ENCODE data around the gene ADGRA1.

DNA sequence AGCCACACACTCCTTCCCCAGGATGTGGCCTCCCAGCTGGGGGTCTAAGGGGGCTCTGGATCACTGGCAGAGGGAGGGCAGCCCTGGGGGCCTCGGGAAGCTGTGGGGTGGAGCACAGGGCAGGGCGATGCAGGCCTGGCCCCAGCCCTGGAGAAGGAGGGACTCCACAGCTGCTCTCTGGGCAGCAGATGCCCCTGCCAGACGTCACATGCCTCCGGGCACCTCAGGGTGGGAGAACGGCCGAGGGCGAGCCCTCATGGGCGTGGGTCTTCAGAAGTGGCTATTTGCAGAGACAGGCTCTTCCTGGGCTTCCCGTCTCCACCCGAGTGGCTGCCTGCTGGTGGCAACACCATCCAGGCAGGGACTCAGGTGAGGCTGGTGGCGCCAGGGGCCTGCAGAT lies 16.0 kb upstream of the ADGRA1 start:
- TF ChIP-seq, protein P1, sequence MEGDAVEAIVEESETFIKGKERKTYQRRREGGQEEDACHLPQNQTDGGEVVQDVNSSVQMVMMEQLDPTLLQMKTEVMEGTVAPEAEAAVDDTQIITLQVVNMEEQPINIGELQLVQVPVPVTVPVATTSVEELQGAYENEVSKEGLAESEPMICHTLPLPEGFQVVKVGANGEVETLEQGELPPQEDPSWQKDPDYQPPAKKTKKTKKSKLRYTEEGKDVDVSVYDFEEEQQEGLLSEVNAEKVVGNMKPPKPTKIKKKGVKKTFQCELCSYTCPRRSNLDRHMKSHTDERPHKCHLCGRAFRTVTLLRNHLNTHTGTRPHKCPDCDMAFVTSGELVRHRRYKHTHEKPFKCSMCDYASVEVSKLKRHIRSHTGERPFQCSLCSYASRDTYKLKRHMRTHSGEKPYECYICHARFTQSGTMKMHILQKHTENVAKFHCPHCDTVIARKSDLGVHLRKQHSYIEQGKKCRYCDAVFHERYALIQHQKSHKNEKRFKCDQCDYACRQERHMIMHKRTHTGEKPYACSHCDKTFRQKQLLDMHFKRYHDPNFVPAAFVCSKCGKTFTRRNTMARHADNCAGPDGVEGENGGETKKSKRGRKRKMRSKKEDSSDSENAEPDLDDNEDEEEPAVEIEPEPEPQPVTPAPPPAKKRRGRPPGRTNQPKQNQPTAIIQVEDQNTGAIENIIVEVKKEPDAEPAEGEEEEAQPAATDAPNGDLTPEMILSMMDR (IDR thresholded peaks at IDR 0.05; ENCODE audit: low read depth, low read length): no peak
- no peak for TF ChIP-seq EZH2phosphoT487 (IDR thresholded peaks at IDR 0.05; ENCODE audit: low read depth)
